HG03469 (cell line): ENCODE data around the gene SLC13A5.
"Not testable (repeated sequence)": the region's sequence is repeated elsewhere in the genome, so short reads cannot be mapped to it uniquely, and the experiment has no call there.

Experiments used
- ATAC-seq: cut with Tn5 transposase; IDR thresholded peaks from one replicate; pipeline ENCODE4 v1.9.1; 2021; ENCODE audit warnings: mild to moderate bottlenecking, moderate library complexity, moderate number of reproducible peaks; ENCODE audit not compliant: unreplicated experiment

The SLC13A5 gene

DNA sequence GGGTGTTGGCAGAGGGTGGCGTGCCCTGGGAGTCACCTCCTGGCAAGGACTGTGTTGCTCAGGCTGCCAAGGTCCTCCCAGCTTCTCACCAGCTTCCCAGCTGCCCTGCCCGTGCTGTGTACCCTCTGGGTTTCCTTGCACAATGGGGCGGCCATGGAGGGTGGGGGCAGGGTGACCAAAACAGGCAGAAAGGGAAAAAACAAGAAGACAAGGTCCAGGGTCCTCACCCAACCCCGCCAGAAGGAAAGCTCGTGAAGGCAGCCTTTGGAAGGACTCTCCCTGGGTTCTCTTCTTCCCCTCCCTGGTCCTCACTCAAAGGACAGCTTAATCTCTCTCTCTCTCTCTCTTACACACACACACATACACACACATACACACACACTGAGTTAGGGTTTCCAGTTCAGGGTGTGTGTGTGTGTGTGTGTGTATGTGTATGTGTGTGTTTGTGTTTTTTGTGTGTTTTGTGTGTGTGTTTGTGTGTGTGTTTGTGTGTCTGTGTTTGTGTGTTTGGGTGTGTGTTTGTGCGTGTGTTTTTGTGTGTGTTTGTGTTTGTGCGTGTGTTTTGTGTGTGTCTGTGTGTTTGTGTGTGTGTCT is 2.0 kb downstream of the SLC13A5 start:
- ATAC-seq: no peak

DNA sequence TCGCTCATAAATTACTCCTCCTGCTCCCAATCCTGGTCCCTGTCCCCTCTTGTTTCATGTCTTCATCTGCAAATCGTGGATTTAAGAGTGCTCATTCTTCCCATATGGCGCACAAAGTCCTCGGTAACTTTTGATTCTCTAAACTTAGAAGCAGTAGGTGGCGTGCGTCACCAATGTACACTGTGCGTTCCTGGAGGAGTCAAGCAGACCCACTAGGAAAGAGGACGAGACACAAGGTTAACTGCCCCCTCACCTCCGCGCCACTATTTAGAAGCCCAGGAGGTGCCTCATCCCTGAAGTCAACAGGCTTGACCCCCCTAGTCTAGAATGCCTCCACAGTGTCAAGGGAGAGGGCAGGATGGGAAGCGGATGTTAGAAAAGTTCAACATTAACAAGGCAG is 2.9 kb downstream of the SLC13A5 start:
- no peak for ATAC-seq

DNA sequence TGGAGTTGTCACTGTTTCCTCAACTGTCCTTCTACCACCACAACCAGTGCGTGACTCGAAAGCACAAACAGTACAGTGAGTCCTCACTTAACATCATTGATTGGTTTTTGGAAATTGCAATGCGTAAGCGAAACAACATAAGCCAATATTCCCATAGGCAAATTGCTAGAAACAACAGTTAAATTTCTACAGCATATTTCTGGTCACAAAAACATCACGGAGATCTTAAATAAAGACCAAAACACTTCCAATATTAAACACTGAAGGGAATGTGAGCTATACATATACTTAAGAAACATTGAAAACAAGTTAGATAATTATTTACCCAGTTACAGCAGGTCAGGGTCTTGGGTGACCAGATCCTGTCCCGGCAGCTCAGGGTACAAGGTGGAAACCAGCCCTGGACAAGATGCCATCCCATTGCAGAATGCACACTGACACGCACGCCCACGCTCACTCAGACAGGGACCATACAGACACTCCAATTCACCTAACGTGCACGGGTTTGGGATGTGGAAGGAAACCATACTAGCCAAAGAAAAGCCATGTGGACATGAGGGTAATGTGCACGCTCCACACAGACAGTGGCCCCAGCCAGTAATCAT is 4.7 kb downstream of the SLC13A5 start:
- no peak for ATAC-seq

DNA sequence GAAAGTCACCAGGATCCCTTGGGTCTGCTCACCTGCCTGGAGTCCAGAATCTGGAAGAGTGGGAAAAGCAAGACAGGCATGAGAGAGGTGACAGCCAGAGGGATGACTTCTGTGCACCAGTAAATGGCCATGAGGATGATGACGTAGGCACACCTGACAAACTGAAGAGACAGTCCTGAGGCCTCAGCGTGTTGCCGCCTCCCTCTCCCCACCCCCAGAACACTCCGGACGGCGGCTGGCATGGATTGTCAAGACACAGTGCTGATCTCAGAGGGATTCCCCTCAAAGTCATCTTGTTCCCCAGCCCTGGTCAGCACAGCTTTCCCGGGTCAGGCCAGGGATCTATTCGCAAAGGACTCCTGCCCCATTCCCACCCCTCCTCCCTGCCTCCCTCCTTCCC is 6.2 kb downstream of the SLC13A5 start:
- ATAC-seq: no peak

DNA sequence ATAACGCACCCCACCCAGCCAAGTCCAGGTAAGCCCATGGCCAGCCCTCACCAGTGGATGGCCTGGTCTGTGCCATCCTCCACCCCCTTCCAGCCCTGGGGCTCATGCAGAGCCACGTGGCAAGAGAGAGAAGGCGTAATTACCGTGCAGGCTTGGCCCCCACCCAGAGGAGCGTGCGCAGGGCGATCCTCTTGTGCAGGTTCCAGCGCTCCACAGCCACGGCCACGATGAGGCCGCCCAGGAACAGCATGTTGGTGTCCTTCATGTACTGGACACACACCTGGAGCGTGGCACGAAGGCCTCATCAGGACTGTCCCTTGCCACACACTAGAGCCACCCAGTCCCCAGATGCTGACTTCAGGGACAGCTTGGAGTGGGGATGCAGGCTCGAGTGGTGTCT is 6.7 kb downstream of the SLC13A5 start:
- ATAC-seq: no peak

DNA sequence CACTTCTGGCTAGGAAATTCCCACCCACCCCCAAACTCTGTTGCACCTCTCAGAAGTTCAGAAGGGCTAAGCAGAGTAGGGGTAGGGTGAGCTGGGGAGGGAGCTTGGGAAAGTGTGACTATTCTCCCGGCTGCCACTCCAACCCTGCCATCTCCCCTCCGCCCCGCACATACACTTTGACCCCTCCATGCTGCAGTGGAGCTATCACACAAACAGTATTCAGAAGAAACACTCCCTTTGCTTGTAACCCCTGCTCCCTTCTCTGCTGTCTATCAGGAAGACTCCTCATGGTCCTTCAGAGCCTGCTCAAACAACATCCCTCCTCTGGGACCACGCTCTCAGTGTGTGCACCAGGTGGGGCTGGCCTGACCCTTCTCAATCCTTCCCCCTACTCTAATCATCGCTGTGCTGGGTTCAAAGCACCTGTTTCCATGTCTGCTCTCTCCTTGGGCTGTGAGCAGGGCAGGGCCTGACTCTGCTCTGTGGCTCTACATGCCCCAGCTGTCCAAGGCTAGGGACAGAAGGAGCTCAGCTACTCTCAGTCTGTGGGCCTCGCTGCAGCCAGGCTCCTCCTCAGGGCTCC is 8.6 kb downstream of the SLC13A5 start:
- no peak for ATAC-seq

DNA sequence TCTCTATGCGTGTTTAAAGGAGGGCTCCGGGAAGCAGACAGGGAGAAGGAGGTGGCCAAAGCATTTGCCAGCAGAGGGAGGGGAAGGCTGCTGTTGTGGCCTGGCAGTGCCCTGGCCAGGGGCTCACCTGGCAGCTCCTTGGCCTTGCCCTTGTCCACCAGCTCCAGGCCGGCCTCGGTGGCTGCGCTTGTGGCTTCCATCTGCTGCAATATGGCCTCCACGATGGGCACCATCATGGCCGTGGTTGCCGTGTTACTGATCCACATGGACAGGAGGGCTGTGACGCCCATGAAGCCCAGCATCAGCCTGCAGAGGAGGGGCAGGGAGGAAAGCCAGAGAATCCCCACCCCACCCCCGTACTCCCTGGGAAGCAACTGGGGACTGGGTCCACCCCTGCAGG is 9.4 kb downstream of the SLC13A5 start:
- no peak for ATAC-seq

DNA sequence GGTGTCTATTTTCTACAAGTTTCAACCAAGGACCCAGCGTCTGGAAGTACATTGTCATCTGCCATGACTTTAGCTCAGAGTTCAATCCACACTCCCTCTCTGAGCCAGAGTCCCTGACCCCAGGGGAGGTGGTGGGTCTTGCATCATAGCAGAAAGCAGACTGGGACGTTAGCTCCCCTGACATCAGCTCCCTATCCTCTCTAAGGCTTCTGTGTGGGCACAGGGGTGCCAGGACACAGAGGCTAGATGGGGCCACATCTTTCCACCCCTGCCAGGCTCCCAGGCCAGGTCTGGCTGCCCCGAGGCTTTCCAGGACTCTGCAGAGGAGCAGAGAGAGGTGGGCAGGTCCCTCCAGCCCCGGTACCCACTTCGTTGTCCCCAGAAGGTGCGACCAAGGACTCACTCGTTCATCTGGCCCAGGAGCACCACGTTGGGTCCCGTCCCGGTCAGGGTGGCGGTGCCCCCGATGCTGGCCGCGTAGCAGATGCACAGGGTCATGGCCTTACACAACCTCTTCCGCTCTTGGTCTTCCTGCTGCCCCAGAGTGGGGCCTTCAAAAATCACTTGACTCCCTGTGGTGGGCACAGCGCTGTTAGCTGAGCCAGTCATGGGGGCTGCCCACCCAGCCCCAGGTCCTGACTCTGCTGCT is 10.5 kb downstream of the SLC13A5 start:
- no peak for ATAC-seq

DNA sequence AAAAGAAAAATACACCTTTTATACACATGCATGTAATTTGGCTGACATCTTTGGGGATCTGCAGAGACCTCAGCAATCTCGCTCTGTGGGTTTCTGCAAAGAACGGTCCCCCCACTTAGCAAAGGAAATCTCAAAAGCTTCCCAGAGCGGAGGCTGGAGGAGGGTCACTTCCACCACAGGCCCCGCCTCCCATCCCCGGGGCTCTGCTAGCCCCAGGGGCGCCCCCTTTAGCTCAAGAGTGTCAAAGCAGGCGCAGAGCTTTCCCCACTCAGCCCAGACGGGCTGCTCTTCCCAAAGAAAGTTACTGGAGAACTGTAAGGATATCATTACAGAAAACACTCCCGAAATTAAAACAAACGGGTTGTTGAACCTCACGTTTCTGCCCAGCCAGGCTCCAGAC is 11.4 kb downstream of the SLC13A5 start:
- ATAC-seq: no peak

DNA sequence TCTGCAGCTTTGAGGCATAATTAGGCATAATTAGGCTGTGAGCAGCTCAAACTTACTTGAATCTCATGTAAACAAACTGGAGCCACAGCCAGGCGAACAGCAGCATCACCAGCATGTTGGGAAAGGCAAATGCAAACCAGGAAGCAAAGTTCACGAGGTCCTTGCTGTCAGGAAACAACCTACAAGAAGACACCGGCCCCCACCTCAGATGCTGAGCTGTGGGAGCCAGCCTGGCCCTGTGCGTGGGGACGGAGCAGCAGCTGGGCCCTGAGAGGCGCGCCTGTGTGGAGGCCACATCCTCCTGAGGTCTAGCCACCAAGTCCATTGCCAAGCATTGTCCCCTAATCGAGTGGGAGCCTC is 12.2 kb downstream of the SLC13A5 start:
- no peak for ATAC-seq

DNA sequence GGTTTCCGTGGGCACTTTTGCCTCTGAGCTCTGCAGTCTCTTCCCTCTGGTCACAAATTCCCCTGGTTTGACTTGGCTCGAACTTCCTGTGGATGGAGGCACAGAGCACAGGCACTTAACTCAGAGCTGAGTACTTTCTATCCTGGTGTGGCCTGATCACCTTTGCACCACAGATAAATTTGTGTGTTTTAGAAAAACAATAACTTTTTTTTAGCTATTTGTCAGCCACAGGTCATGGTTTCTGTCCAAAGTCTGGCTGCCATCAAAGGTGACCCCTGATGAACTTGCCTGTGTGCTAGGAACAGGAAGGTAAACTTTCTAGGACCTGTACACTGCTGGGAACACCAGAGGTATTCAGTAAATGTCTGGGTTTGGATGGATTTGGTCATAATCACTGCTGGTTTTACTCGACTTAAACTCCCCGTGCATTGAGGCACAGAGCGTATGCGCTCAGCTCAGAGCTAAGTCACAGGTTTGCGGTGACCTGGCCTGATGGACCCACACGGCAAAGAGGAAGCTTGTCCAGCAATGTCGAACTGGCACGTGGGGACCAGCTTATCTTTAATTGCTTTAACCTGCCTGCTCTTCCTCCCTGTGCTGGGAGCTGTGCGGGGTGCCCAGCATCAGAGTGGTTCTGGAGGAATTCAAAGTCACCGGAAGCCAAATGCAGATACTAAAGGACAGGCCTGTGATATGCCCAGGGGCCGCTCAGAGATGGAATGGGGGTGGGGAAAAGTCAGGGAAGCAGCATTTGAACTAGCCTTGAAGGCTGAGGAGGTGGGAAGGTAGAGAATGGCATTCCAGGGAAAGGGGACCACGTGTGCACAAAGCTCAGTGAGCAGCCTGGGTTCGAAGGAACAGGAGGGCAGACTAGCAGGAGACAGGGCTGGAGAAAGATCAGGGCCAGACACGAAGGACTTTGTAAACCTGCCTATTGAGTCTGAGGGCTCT is 12.9 kb downstream of the SLC13A5 start:
- ATAC-seq: no peak

DNA sequence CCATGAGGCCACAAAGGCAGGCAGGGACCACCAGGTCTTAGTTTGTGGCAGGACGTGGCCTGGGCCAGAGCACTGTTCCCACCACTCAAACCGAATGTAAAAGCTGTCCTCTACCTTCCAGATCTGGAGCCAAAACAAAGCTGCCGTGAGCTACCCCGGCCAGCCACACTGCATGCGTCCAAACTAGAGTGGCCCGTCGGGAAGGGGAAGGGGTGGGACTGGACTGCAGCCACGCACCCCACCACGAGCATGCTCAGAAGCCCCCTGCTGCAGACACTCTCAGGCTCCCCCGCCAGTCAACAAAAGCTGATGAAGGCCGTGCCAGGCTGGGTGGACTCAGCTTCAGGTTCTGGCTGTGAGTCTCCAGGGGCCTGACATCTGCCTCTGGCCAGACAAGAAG is 15.2 kb downstream of the SLC13A5 start:
- no peak for ATAC-seq

DNA sequence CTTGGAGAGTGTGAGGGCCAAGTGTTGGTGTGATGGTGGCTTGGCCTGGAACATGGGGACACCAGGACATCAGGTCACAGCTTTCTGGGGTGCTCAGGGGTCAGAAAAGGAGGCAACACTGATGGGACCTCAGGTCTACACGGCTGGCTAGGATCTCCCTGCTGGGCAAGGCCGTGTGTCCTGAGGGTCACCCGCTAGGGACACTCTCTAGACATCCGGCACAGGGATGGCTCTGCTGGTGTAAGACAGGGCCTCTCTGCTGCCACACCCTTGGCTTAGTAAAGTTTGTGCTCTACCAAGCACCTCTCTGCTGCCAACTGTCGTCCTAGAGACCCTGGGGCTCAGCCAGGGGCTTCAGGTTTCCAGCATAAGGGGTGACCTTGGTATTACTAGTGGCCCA is 16.3 kb downstream of the SLC13A5 start:
- no peak for ATAC-seq

DNA sequence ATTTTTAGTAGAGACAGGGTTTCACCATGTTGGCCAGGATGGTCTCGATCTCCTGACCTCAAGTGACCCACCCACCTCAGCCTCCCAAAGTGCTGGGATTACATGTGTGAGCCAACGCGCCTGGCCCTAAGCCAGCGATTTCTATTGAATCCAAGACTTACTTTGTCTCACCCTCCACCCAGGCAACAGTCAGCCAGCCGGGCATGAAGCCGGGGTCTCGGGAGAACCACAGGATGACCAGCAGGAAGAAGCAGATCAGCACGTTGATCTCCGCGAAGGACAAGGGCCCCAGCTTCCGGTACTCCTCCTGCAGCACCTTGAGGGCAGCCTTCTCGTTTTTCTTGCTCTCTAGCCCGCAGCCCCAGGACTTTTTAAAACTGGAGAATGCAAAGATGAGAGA is 17.6 kb downstream of the SLC13A5 start:
- no peak for ATAC-seq

DNA sequence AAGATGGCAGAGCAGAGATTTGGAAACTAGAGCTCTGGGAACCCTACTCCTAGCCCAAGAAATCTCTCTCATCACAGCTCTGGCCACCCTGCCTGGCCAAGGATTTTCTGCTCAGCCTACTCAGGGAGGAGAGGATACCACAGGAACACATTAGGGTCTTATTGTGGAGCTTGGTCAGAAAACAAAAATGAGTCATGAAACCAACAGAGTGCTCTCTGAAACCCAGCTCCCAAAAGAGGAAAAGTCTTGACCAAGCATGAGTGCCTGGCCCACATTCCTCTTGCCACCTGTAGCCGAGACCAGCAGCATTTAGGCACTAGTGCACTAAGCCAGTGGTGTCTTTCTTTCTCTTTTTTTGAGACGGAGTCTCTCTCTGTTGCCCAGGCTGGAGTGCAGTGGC is 18.1 kb downstream of the SLC13A5 start:
- no peak for ATAC-seq

DNA sequence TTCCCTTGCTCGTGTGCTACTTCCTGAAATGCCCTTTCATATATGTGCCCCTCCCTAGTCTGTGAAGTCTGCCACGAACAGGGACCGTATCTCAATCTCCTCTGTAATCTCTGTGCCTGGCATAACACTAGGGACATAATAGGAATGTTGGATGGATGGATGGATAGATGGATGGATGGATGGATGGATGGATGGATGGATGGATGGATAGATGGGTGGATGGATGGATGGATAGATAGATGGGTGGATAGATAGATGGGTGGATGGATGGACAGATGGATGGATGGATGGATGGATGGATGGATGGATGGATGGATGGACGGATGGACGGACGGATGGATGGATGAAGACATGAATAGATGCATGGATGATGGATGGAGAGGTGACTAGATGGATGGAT is 21.2 kb downstream of the SLC13A5 start:
- not testable (repeated sequence) for ATAC-seq

DNA sequence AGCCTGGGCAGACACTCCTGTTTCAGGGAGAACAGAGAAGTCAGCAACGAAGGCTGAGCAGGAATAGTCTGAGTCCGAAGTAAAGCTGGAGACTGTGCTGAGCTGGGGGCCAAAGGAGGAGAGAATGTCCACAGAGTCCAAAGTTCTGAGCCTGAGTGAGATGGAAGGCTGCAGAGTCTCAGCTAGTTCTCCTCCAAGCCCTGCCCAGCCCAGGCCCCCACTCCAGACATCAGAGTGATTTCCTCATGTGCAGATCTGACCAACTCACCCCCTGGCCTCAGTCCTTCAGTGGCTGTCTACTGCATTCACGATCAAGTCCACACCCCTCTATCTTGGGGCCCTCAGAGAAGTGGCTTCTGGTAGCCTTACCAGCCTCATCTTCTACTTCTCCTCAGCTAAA is 21.6 kb downstream of the SLC13A5 start:
- no peak for ATAC-seq

DNA sequence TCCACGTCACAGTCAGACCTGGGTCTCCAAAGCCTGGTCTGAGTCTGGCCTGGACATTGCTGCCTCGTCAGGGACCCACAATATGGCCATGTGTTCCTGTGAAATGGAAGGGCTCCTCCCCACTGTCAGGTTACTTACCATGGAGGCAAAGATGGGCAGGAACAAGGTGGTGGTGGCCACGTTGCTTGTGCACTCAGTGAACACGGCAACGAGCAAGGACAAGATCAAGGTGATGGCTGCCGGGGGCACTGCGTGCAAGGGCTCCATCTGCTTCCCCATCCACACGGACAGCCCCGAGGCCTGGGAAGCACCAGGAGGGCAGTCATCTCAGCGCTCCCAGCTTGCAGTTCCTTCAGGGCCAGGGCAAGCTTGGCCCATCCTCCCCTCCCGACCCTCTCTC is 22.5 kb downstream of the SLC13A5 start:
- ATAC-seq: no peak

DNA sequence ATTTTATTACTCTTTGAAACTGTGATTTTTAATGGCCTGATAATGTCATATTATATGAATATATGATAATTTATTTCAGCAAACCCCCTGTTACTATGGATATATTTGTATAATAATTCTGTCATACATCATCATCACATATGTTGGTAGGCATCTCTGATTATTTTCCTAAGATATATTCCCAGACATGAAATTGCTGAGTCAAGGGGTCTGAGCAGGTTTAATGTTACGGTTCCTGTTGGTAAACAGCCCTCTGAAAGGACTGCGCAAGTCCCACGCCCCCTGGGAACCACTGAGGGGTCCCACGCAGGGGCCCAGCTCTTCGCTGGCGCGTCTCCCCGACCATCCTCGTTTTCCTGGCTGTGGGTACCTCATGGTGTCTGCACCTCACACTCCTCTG is 24.2 kb downstream of the SLC13A5 start:
- ATAC-seq: no peak

DNA sequence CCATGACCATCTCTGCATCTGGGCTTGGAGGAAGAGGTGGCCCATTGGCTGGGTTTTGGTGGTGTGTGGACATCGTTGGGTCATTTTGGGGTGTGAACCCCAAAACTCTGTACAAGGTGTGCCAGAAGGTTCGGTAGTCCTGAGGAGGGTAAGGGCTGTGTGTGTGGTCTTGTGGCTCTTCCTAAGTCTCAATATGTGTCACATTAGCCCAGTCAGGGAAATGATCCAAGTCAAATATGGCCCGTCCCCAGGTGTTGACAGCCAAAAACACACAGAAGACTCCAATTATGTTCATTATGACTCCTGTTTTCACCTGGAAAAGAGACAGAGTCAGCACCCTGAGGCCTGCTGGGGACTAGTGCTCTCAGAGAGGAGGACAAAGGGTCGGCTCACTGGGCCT is 27.1 kb downstream of the SLC13A5 start:
- no peak for ATAC-seq
